ENCODE results near the gene POGLUT2.

- no peak for TF ChIP-seq POLR2AphosphoS5 (IDR thresholded peaks at IDR 0.05; ENCODE audit: low read depth, low read length)
- no peak for TF ChIP-seq POLR2A (IDR thresholded peaks at IDR 0.05; ENCODE audit: low read depth, low read length)
Measured at GRCh38 chr13:102815788-102816187, 17.0 kb upstream of the POGLUT2 start.

All from GM12892 (cell line).